Activated CD8-positive, alpha-beta memory T cell treated with anti-CD3 and anti-CD28 coated beads, Interleukin-2, amount 50 U/mL, for 48 hours (primary cell): ENCODE data around the gene ETNK1.
"Not testable (repeated sequence)": the region's sequence is repeated elsewhere in the genome, so short reads cannot be mapped to it uniquely, and the experiment has no call there.

ENCODE experiments used
- DNase-seq: peaks from one replicate; pipeline ENCODE4 v3.0.0-alpha.2; 2020

The ETNK1 gene

DNA sequence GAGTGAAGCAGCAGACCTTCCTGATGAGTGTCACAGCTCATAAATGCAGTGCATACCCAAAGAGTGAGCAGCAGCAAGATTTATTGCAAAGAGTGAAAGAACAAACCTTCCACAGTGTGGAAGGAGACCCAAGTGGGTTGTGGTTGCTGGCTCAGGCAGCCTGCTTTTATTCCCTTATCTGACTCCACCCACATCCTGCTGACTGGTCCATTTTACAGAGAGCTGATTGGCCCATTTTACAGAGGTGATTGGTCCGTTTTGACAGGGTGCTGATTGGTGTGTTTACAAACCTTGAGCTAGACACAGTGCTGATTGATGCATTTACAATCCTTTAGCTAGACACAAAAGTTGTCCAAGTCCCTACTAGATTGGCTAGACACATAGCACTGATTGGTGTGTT lies 67.5 kb downstream of the ETNK1 start:
- not testable (repeated sequence) for DNase-seq

DNA sequence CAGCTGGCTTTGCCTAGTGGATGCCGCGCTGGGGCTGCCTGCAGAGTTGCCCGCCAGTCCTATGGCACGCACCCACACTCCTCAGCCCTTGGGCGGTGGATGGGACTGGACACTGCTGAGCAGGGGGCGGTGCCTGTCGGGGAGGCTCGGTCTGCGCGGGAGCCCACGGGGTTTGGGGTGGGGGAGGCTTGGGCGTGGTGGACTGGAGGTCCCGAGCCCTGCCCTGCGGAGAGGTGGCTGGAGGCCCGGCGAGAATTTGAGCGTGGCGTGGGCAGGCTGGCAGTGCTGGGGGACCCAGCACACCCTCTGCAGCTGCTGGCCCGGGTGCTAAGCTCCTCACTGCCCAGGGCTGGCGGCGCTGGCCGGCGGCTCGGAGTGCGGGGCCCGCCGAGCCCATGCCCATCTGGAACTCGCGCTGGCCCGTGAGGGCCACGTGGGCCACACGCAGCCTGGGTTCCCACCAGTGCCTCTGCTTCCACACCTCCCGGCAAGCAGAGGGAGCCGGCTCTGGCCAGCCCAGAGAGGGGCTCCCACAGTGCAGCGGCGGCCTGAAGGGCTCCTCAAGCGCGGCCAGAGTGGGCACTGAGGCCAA lies 68.1 kb downstream of the ETNK1 start:
- no peak for DNase-seq

DNA sequence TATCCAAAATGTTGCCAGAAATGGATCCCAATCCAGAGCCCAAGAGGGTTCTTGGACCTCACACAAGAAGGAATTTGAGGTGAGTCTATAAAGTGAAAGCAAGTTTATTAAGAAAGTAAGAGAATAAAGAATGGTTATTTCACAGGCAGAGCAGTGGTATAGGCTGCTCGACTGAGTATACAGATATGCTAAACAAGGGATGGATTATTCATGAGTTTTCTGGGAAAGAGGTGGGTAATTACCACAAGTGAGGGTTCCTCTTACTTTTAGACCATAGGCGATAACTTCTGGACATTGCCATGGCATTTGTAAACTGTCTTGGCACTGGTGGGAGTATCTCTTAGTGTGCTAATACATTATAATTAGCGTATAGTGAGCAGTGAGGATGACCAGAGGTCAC lies 73.6 kb downstream of the ETNK1 start:
- DNase-seq: no peak

DNA sequence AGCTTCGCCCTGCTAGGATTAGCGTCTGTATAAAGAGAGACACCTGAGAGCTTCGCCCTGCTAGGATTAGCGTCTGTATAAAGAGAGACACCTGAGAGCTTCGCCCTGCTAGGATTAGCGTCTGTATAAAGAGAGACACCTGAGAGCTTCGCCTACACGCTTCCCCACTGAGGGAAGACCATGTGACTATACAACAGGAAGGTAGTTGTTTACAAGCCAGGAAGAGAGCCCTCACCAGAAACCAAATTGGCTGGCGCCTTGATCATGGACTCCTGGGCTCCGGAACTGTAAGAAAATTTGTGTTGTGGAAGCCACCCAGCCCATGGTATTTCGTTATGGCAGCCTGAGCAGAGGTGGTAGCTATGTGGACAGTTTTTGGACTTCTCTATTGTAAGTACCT lies 74.7 kb downstream of the ETNK1 start:
- not testable (repeated sequence) for DNase-seq

DNA sequence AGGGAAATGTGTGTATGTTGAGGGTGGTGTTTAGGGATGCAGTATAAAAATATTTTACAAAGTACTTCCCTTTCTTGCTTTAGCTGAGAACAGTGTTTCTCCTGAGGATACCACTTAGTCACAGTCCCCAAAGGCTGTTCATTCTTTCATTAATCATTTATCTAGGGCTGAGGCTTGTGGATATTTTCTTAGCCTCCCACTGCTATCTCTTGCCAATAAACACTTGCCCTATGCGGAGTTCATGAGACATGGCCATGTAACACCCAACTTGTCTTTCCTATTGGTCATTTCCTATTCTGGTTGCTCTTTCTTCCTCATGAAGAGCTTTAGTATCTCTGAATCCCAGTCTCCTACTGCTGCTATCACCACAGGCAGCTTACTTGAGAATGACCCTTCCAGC lies 75.1 kb downstream of the ETNK1 start:
- no peak for DNase-seq

DNA sequence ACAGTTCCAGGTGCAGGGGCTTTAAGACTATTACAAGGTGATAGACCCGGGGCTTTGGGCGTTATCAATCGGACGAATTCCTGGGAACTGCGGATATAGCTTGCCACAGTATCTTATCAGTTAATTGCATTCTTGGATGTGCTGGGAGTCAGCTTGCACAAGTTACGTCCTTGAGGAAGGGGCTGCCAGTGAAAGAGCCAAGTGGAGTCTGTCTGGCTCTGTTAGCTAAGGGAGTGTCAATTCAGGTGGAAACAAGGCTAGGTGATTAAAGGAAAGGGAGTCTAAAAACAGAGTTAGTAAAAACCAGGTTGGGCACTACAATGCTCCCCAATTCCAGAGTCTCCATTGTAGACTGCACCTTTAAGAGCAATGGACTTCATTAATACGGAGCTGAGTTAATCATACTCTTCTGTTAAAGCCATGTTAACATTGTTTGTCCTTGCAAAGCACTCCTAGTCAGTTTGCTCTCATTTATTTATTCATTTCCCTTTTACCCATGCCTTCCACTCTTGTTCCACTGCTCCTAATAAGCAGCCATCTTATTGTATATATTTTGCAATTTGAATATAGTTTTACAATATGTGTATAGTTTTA lies 76.3 kb downstream of the ETNK1 start:
- DNase-seq: not testable (repeated sequence)

DNA sequence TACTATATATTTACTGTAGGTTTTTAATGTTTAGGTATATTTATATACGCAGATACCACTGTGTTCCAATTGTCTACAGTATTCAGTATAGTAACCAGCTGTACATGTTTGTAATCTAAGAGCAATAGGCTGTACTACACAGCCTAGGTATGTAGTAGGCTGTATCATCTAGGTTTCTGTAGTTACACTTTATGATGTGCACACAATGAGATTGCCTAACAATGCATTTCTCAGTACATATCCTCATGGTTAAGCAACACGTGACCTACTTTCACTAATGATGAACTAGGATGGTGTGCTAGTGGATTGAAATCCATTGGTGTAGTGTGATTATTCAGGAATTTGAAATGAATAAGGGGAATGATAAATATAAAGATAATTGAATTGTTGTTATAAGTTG lies 77.7 kb downstream of the ETNK1 start:
- no peak for DNase-seq

DNA sequence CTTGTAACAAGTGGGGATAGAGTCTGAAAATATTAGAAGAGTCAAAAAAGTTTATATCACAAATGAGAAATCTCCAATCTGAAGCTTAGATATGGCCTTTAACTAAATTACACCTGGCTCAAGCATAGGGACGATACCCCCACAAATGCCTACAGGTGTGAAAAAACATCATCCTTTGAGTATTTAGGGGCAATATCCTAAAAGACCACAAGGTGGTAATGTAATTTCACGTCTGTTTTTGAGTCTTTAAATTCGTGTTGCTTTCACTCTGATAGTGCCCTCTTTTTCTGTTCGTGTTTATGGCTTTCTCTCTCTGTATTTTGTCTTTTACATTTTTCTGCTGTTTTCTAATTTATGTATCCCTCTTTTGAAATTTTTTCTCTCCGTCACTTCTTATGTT lies 84.3 kb downstream of the ETNK1 start:
- no peak for DNase-seq

DNA sequence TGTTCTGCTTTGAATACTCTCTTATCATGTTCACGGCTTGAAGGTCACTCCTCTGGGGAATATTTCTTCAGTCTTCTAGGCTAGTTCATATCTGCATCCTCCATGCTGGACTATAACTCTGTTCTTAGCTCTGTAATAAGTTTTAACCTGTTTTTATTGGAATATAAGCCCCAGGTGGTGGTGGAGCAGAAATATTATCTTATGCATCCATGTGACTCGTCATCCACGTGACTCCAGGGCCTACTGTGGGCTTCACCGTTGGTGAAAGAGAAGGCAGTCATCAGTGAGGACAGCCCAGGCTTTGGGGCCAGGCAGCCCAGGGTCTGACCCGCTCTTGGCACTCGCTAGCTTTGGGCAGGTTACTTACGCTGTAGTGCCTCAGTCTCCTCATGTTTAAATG lies 87.1 kb downstream of the ETNK1 start:
- DNase-seq: no peak

DNA sequence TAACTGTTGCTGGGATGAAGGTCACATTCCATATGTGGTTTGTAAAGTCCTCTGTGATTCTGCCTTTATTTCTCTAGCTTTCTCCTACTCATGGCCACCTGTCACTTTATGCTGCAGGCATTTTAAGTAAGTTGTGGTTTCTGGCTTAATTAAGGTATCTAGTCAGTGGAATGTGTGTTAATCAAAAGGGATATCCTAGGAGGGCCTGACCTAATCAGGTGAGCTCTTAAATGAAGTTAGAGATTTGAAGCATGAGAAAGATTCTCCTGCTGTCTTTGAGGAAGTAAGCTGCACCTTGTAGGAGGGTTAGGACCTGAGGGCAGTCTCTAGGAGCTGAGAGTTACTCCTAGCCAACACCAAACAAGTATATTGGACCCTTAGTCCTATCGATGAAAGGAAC lies 90.3 kb downstream of the ETNK1 start:
- no peak for DNase-seq

DNA sequence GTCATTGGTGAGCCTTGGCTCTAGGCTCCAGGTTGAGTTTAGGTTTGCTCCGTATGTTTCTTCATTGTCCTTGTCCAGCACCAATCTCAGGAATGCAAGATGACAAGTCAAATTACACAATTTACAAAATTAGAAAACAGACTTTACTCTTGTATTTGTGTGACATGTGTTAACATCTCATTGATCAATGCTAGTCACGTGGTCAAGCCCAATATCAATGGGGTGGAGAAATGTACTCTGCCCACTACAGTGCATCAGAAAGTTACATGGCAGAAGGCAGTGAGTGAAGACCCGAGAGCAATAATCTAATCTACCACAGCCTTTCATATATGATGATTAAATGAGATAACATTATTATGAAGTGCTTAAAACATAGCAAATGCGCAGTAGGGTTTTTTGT lies 94.8 kb downstream of the ETNK1 start:
- DNase-seq: no peak

DNA sequence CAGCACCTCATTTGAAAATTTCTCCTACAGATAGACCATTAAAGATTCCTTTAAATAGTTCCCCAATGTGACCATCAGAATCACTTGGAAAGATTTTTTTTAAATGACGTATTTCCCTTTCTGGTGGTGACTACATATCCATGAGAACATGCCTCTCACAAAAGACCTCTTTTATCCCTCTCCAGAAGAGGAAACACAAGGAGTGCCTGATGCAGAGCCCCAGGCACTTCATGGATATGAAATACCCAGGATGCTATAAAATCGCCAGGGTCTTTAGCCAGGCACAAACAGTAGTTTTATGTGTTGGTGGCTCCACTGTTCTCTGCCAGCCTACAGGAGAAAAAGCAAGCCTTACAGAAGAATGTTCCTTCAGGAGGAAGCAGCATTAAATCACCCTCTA lies 97.1 kb downstream of the ETNK1 start:
- no peak for DNase-seq

DNA sequence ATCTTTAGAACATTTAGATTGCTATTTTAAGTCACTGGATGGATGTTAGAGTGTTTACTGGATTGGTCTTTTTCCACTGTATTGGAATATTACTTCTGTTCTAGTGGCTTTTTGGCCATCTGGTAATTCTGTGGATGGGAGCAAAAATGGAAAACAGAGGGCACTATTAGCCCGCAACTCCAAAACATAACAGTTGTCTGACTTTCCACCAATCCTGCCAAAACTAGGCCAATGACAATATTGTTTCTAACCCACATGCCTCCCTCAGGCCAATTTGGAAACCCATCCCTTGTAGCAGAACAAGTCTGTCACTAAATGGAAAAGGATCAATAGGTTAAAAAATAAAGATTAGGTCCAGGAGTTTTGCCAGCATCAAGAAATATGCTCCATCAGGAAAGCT lies 97.8 kb downstream of the ETNK1 start:
- no peak for DNase-seq

DNA sequence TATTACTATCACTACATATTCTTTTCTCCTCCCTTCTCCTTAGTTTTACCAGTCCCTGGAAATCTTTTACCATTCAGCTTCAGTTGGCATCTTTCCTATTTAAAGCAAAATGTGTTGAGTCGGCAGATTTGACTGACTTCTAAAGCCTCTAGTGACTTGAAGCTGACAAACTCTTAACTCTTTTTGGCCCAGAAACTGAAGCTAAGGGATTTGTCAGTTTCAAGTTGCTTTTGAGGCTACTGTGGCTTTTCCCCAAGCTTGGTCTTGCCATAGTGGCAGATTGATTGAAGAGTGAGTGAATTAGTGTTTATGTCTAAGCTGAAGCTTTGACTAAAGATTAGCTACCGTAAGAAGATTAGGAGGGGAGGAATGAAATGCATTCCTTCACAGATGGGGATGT lies 104.0 kb downstream of the ETNK1 start:
- DNase-seq: no peak

DNA sequence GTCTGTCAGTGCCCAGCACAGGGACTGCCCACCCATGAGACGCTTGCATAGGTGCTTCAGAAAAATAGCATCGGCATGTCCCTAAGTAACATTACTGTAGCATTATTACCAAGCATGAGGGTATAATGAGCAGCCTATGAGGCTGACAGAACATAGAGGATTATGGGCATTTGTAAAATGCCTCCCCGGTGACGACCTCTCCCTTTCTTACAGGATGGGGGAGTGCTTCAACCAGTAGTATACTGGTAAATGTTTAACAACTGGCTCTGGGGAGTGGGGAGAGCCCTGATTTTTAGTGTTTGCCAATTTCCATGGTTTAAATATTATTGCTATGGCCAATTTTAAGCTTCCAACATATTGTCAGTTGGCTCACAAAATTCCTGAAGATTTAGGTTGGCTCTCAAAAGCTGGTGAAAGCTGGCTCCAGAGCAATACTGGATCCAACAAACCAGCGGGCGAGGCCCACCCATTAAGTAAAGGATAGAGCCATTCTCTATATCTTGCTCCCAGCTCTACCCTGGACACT lies 104.5 kb downstream of the ETNK1 start:
- DNase-seq: no peak

DNA sequence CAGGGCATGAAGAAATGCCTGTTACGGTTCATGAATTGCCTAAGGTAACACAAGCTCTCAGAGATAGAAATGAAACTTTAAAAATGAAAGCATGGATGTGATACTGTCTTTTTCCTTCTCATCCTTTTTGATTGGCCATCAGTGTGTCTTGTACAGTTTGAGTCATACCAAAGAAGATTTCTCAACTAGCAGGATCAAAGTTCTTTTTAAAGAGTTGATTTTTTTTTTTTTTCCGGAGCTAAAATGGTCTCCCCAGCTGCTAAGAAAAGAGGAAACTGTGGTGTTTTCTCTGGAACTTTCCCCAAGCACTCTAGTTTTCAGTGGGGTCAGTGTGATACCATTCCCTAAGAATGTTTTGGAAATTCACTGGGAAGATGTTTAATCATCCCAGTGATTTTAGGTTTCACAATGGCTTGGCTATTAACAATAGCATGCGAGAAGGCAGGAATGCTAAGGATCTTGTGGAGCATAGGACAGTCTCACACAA lies 105.0 kb downstream of the ETNK1 start:
- no peak for DNase-seq

DNA sequence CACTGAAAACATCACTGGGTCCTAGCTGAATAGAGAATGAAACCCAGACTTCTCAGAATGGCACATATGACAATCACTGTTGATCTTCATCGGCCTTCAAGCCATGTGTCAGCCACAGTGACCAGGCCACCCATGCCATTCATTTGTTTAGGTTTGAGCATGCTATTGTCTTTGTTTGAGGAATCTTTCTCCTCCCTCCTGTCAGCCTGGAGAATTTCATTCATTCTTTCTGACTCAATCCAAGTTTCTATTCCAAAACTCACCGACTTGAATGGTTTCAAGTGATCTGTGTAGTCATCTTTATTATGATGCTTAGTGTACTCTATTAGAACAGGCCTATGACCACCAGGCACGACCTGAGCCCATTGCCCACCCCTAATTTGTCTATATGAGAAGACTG lies 106.3 kb downstream of the ETNK1 start:
- DNase-seq: no peak

DNA sequence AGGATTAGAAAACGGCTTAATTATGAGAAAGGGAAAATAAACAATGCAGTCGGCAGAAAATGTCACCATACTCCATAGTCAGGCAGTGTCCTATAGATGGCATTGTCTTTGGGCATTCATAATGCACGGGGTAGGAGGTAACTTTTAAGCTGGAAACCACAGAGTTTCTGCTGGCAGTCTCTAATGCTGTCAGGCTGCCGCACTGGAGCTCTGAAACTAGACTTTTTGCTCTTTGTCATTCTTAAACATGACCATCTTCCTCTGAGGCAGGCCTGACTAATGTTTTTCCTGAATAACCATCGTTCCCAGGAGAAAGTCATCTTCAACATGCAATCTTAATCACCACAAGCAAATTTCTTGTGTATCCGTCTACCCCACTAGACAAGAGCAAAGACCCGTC lies 108.8 kb downstream of the ETNK1 start:
- no peak for DNase-seq

DNA sequence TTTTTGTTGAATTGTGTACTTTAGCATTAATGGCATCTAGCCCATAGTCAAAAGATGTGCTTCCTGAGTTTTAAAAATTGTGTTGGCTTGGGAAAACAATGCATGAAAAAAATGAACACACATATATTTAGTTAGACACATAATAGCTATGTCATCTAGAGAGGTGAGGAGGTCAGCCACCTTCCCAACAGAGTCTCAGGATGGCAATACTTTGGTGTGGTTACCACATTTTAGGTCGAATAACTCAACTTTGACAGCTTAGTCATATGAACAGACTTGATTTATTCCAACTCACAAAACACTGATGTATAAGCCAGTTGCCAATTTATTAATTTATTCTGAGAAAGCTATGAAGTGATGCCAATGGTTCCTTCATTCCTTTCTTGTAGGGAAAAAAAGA lies 114.0 kb downstream of the ETNK1 start:
- DNase-seq: no peak
